Hepatocyte (in vitro differentiated cells): ENCODE measurements around the gene LCLAT1.

Experiments
- EZH2 ChIP-seq: fragments of 200-600 bp; sonication (generic); IDR thresholded peaks from 2 replicates; pipeline ENCODE4 v1.6.1; 2016; ENCODE audit warnings: antibody characterized with exemption, mild to moderate bottlenecking, borderline replicate concordance
- EZH2phosphoT487 ChIP-seq: fragments of 200-600 bp; sonication (generic); IDR thresholded peaks from one replicate; pipeline ENCODE4 v1.6.1; 2018; ENCODE audit warnings: antibody characterized with exemption, mild to moderate bottlenecking, low read depth, moderate library complexity; ENCODE audit not compliant: unreplicated experiment, severe bottlenecking
- TF ChIP-seq, protein P1 (sequence below): fragments of 200-600 bp; sonication (generic); IDR thresholded peaks from 2 replicates; pipeline ENCODE4 v1.5.1; 2016; ENCODE audit warnings: antibody characterized with exemption, mild to moderate bottlenecking; ENCODE audit not compliant: poor library complexity

DNA sequence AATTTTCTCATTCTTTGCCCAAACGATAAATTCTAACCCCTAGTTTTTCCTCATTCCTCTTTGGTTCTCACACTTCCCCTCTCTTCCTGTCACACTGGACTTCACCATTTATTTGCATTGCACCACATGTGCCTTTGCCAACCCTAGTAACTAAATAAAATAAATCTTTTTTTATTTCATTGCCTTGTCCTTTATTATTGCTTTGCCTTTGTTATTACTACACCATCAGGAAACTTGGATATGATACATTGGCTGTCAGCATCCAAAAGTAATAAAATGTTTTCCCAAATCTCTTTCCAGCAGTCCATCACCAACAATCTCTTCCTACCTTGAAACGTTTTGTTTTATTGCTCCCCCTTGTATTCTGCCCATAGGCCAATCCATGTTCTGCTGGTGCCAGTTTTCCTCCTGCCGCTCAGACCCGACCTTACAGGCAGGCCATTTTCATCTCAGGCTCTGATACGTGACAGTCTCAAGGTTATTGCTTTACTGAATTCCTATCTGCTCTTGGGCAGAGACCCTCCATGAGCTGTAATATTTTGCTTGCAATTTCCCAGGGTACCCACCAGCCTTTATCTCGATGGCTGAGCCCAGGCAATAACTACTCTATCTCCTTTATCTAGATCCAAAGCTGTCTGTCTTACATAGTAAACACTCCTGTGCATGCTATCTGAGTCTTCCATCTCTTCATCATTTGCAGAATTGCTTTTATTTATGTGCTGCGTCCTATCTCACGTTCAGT, 19.3 kb upstream of the LCLAT1 start:
- TF ChIP-seq EZH2phosphoT487, result no peak
- TF ChIP-seq, protein P1, sequence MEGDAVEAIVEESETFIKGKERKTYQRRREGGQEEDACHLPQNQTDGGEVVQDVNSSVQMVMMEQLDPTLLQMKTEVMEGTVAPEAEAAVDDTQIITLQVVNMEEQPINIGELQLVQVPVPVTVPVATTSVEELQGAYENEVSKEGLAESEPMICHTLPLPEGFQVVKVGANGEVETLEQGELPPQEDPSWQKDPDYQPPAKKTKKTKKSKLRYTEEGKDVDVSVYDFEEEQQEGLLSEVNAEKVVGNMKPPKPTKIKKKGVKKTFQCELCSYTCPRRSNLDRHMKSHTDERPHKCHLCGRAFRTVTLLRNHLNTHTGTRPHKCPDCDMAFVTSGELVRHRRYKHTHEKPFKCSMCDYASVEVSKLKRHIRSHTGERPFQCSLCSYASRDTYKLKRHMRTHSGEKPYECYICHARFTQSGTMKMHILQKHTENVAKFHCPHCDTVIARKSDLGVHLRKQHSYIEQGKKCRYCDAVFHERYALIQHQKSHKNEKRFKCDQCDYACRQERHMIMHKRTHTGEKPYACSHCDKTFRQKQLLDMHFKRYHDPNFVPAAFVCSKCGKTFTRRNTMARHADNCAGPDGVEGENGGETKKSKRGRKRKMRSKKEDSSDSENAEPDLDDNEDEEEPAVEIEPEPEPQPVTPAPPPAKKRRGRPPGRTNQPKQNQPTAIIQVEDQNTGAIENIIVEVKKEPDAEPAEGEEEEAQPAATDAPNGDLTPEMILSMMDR, result no peak
- no peak for TF ChIP-seq EZH2
